Endothelial cell of umbilical vein (primary cell): ENCODE measurements around the gene PDPK1. TPM values are rescaled to one million over a fixed set of nuclear protein-coding genes. Genes with fewer than 3 reads are reported as not detected.

ENCODE experiments used
- BruUV-seq: library from RNA; stranded (reverse); fragments of 400-500 nt; replicated peaks from 2 replicates; lab custom pipeline; 2021; lab: Mats Ljungman, UMichigan
- CTCF ChIA-PET: fragments of 300-600, 350-600 bp; sonication (Branson Sonifier 250); formaldehyde crosslinking; loops from one replicate; lab custom pipeline; 2021; ENCODE audit warnings: antibody characterized with exemption, inconsistent platforms; lab: Charles Lee
- POLR2A ChIA-PET: fragments of 300-600, 350-600 bp; sonication (Branson Sonifier 250); formaldehyde crosslinking; loops from one replicate; lab custom pipeline; 2021; ENCODE audit warnings: antibody characterized with exemption, inconsistent platforms; lab: Charles Lee
- DNase-seq: peaks from one replicate; pipeline ENCODE4 v3.0.0-alpha.2; 2011; ENCODE audit warnings: low read depth, low spot score
- FAIRE-seq: peaks from 2 replicates; lab custom pipeline; 2011; peaks lifted over from hg19 to GRCh38; lab: Jason Lieb, UNC
- H2AFZ ChIP-seq: 2 replicates; pipeline ENCODE4 v1.6.0; 2012; ENCODE audit warnings: low read depth, low read length, control low read depth, inconsistent platforms
- H3K27ac ChIP-seq: 2 replicates; pipeline ENCODE4 v1.5.1; 2011; ENCODE audit warnings: low read depth, mild to moderate bottlenecking, control low read depth, low read length, moderate library complexity; ENCODE audit not compliant: insufficient read depth
- H3K27me3 ChIP-seq, 2 experiments: 2 replicates each; pipeline versions ENCODE4 v1.6.0 to v1.6.1; 2011; ENCODE audit warnings: low read length in 2 of 2, mixed read lengths in 1 of 2; ENCODE audit not compliant: control insufficient read depth in 2 of 2, insufficient read depth in 2 of 2
- H3K36me3 ChIP-seq, 2 experiments: 2 replicates in 1 of 2; 3 replicates in 1 of 2; pipeline ENCODE4 v1.5.1; 2011; ENCODE audit warnings: low read length in 2 of 2, mild to moderate bottlenecking in 1 of 2, moderate library complexity in 1 of 2; ENCODE audit not compliant: control insufficient read depth in 2 of 2, insufficient read depth in 2 of 2; ENCODE audit errors: extremely low read depth in 1 of 2
- H3K4me1 ChIP-seq: 3 replicates; pipeline ENCODE4 v1.5.1; 2011; ENCODE audit warnings: mild to moderate bottlenecking, low read length; ENCODE audit not compliant: control insufficient read depth, insufficient read depth; ENCODE audit errors: extremely low read depth
- H3K4me2 ChIP-seq: 2 replicates; pipeline ENCODE4 v1.6.1; 2011; ENCODE audit warnings: low read length, control low read depth, mixed read lengths; ENCODE audit not compliant: insufficient read depth
- H3K4me3 ChIP-seq, 3 experiments: fragments of 200-600 bp in 1 of 3; sonication (generic), shearing (Covaris generic) in 1 of 3; replicated peaks in 1 of 3; 2 replicates each; pipeline ENCODE4 v1.5.1; 2011 to 2016; ENCODE audit warnings: control low read depth in 3 of 3, low read length in 3 of 3, mild to moderate bottlenecking in 2 of 3, inconsistent platforms in 1 of 3, low read depth in 1 of 3, moderate library complexity in 1 of 3; ENCODE audit not compliant: insufficient read depth in 1 of 3
- H3K79me2 ChIP-seq: 2 replicates; pipeline ENCODE4 v1.6.0; 2012; ENCODE audit warnings: low read length, inconsistent platforms; ENCODE audit not compliant: control insufficient read depth, insufficient read depth
- H3K9ac ChIP-seq: replicated peaks from 2 replicates; pipeline ENCODE3; 2011; ENCODE audit warnings: low read length, control low read depth; ENCODE audit not compliant: insufficient read depth; ENCODE audit errors: extremely low read depth
- H3K9me1 ChIP-seq: replicated peaks from 3 replicates; pipeline ENCODE4 v1.6.0; 2011; ENCODE audit warnings: mild to moderate bottlenecking, low read length; ENCODE audit not compliant: control insufficient read depth, insufficient read depth; ENCODE audit errors: extremely low read depth
- H3K9me3 ChIP-seq: replicated peaks from 2 replicates; pipeline ENCODE4 v1.5.1; 2012; ENCODE audit warnings: low read length, inconsistent platforms; ENCODE audit not compliant: control insufficient read depth, insufficient read depth
- H4K20me1 ChIP-seq: replicated peaks from 2 replicates; pipeline ENCODE3; 2011; ENCODE audit warnings: mild to moderate bottlenecking, low read length; ENCODE audit not compliant: control insufficient read depth, insufficient read depth; ENCODE audit errors: extremely low read depth
- EZH2 ChIP-seq: IDR thresholded peaks from 2 replicates; pipeline ENCODE4 v1.6.1; 2012; ENCODE audit warnings: borderline replicate concordance, low read depth, mild to moderate bottlenecking, moderate library complexity, low read length, inconsistent platforms; ENCODE audit not compliant: severe bottlenecking
- FOS ChIP-seq: IDR thresholded peaks from 2 replicates; pipeline ENCODE4 v1.6.1; 2011; ENCODE audit warnings: mild to moderate bottlenecking, low read length, moderate library complexity, borderline replicate concordance; ENCODE audit not compliant: insufficient read depth
- JUN ChIP-seq: IDR thresholded peaks from 2 replicates; pipeline ENCODE4 v1.6.1; 2011; ENCODE audit warnings: borderline replicate concordance, low read depth; ENCODE audit not compliant: insufficient read length, insufficient read depth
- MAX ChIP-seq: IDR thresholded peaks from 2 replicates; pipeline ENCODE4 v1.6.1; 2011; ENCODE audit not compliant: insufficient read depth, insufficient read length
- MYC ChIP-seq: IDR thresholded peaks from one replicate; pipeline ENCODE4 v1.6.1; 2011; ENCODE audit warnings: mild to moderate bottlenecking, low read depth, low read length
- POLR2A ChIP-seq: IDR thresholded peaks from 2 replicates; pipeline ENCODE4 v1.6.1; 2012; ENCODE audit warnings: low read depth, mild to moderate bottlenecking, control low read depth, low read length
- POLR2AphosphoS5 ChIP-seq: IDR thresholded peaks from 2 replicates; pipeline ENCODE4 v1.6.1; 2012; ENCODE audit warnings: low read depth, mild to moderate bottlenecking, control low read depth, low read length, moderate library complexity; ENCODE audit not compliant: insufficient read depth
- dilution Hi-C: fragments of 300-500 bp; cut with MboI; formaldehyde crosslinking; loops from one replicate; pipeline ENCODE4 v1.15.0; 2019; ENCODE audit warnings: low sequenced_read_pairs; ENCODE audit not compliant: extremely low pct_ligation_motif_present
- intact Hi-C: fragments of 100-400 bp; cut with micrococcal nuclease; formaldehyde crosslinking; loops from one replicate; pipeline ENCODE4 v1.10.0; 2022
- polyA plus RNA-seq, 4 experiments: library from polyadenylated mRNA; depleted of rRNA in 3 of 4; stranded (reverse) in 3 of 4; unstranded in 1 of 4; fragments of >200 nt; gene quantifications; 2 replicates each; pipeline versions ENCODE4 v1.2.1 to v1.2.3, GENCODE V29; 2011 to 2012; ENCODE audit warnings: missing spikeins in 1 of 4
- total RNA-seq: library from RNA; stranded (reverse); gene quantifications from 2 replicates; pipeline ENCODE4 v1.2.3, GENCODE V29; 2021
- TF ChIP-seq, protein P1 (sequence below), 2 donors: IDR thresholded peaks; 1 replicate in 1 of 2; 2 replicates in 1 of 2; pipeline ENCODE4 v1.5.1; 2011; ENCODE audit warnings: low read length in 2 of 2, mild to moderate bottlenecking in 2 of 2, moderate library complexity in 2 of 2, control low read depth in 1 of 2, inconsistent platforms in 1 of 2, low read depth in 1 of 2; ENCODE audit not compliant: insufficient read depth in 1 of 2; ENCODE audit errors: extremely low read depth in 1 of 2

The PDPK1 gene
- total and polyA plus RNA-seq, 2 donors (not counting 3 experiments of a cell fraction or from before 2014, with no cell fraction given) = 22.4 to 37.3 TPM

DNA sequence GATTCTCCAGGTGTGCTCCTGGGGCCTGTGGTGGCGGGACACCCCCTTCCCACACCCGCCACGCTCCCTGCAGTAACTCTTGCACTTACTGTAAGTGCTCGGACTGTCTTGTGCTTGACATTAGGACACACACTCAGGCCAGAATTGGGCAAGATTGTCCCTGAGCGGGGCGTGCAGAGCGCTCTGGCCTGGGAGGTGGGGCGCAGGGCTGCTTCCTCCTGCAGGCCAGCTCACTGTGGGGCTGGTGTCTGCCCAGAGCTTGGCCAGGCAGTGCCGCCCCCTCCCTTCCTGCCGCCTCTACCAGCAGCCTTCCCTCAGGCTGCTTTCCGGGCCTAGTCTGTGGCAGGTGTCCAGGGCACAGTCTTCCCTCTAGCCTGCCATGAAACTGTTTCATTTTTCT, 30.2 kb upstream of the PDPK1 start:
- ChIA-PET CTCF (no interaction called here), POLR2A (no interaction called here)
- Histone ChIP-seq H3K9ac (no peak overlapping the region), H3K4me2 (no peak overlapping the region), H3K79me2 (no peaks in the 10 kb centered on the region), H4K20me1 (no peaks in the 10 kb centered on the region), H3K9me3 (no peaks in the 10 kb centered on the region), H3K27me3 (no peaks in the 10 kb centered on the region), H2AFZ (no peak overlapping the region), H3K4me3 (no peak overlapping the region), H3K4me1 (no peaks in the 10 kb centered on the region), H3K36me3 (no peaks in the 10 kb centered on the region), H3K27ac (no peak overlapping the region), H3K9me1 (no peaks in the 10 kb centered on the region)
- intact Hi-C loops = no loop called here
- DNase-seq = no peak
- TF ChIP-seq EZH2 = no peak
- TF ChIP-seq, protein P1, sequence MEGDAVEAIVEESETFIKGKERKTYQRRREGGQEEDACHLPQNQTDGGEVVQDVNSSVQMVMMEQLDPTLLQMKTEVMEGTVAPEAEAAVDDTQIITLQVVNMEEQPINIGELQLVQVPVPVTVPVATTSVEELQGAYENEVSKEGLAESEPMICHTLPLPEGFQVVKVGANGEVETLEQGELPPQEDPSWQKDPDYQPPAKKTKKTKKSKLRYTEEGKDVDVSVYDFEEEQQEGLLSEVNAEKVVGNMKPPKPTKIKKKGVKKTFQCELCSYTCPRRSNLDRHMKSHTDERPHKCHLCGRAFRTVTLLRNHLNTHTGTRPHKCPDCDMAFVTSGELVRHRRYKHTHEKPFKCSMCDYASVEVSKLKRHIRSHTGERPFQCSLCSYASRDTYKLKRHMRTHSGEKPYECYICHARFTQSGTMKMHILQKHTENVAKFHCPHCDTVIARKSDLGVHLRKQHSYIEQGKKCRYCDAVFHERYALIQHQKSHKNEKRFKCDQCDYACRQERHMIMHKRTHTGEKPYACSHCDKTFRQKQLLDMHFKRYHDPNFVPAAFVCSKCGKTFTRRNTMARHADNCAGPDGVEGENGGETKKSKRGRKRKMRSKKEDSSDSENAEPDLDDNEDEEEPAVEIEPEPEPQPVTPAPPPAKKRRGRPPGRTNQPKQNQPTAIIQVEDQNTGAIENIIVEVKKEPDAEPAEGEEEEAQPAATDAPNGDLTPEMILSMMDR (IDR thresholded peaks at IDR 0.05; ENCODE audit: extremely low read depth in 1 of 2, insufficient read depth in 1 of 2, low read depth in 1 of 2, low read length in 2 of 2) = no peak
- no peak for TF ChIP-seq MYC
- TF ChIP-seq JUN = no peak
- no peak for TF ChIP-seq POLR2AphosphoS5
- no peak for TF ChIP-seq MAX
- no peak for TF ChIP-seq POLR2A
- no peak for TF ChIP-seq FOS
- no TSS peak for BruUV-seq
- dilution Hi-C loops = no loop called here
- no peak for FAIRE-seq
